ENCODE data around the gene TRAPPC6A. TPM values are rescaled to one million over a fixed set of nuclear protein-coding genes. Genes with fewer than 3 reads are reported as not detected.
A peak's percentile ranks its signal among the peaks of the same experiment; 100 is the strongest.

The TRAPPC6A gene
- total and polyA plus RNA-seq, 2 donors (not counting 1 experiment from before 2014, with no cell fraction given): 9.3 to 15.9 TPM

DNA sequence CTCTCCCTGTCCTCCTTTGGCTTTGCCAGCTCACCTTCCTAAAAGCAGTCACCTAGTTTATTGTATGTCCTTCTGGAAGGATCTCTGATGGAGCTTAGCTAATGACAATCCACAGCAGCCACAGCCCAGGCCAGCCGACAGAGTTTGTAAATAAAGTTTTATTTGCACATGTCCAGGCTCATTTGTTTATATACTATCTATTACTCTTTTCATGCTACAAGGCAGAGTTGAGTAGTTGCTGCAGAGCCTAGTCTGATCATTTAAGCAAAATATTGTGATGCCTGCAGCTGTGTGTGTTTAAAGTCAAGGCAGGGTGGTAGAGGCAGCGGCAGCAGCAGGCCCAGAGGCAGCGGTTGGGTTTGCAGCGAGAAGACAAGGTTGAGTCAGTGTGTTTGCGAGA is 49.9 kb downstream of the TRAPPC6A start:
- Histone ChIP-seq H3K27me3 (ENCODE audit: control insufficient read depth, insufficient read depth, low read length) (no peaks in the 10 kb centered on the region), H3K9ac (ENCODE audit: insufficient read depth, low read length) (no peak overlapping the region), H4K20me1 (ENCODE audit: control insufficient read depth, extremely low read depth, insufficient read depth, low read length) (no peaks in the 10 kb centered on the region), H2AFZ (ENCODE audit: low read length) (no peak overlapping the region), H3K4me2 (ENCODE audit: extremely low read depth, insufficient read depth, low read length) (no peak overlapping the region), H3K4me3 (replicated peaks in 1 of 4; ENCODE audit: control extremely low read depth in 1 of 4, insufficient read depth in 1 of 4, low read depth in 3 of 4, low read length in 4 of 4) (no peak overlapping the region), H3K4me1 (ENCODE audit: control insufficient read depth, extremely low read depth, insufficient read depth, low read length) (no peaks in the 10 kb centered on the region), H3K36me3 (ENCODE audit: control insufficient read depth, insufficient read depth, low read length) (peaks cover 4% of the 10 kb centered on the region), H3K9me3 (ENCODE audit: control insufficient read depth, insufficient read depth, low read depth, low read length) (no peaks in the 10 kb centered on the region), H3K79me2 (ENCODE audit: control insufficient read depth, insufficient read depth, low read length) (peaks cover 40% of the 10 kb centered on the region), H3K27ac (ENCODE audit: insufficient read depth, low read length) (no peak overlapping the region)
- TF ChIP-seq, protein P1, sequence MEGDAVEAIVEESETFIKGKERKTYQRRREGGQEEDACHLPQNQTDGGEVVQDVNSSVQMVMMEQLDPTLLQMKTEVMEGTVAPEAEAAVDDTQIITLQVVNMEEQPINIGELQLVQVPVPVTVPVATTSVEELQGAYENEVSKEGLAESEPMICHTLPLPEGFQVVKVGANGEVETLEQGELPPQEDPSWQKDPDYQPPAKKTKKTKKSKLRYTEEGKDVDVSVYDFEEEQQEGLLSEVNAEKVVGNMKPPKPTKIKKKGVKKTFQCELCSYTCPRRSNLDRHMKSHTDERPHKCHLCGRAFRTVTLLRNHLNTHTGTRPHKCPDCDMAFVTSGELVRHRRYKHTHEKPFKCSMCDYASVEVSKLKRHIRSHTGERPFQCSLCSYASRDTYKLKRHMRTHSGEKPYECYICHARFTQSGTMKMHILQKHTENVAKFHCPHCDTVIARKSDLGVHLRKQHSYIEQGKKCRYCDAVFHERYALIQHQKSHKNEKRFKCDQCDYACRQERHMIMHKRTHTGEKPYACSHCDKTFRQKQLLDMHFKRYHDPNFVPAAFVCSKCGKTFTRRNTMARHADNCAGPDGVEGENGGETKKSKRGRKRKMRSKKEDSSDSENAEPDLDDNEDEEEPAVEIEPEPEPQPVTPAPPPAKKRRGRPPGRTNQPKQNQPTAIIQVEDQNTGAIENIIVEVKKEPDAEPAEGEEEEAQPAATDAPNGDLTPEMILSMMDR (conservative IDR thresholded peaks at IDR 0.05 in 1 of 2, IDR thresholded peaks at IDR 0.05 in 1 of 2; ENCODE audit: low read depth in 1 of 2, low read length in 2 of 2): no peak
- TF ChIP-seq EZH2 (IDR thresholded peaks at IDR 0.05; ENCODE audit: low read length, missing control alignments): no peak
- no peak for DNase-seq (ENCODE audit: low read depth in 2 of 2)

DNA sequence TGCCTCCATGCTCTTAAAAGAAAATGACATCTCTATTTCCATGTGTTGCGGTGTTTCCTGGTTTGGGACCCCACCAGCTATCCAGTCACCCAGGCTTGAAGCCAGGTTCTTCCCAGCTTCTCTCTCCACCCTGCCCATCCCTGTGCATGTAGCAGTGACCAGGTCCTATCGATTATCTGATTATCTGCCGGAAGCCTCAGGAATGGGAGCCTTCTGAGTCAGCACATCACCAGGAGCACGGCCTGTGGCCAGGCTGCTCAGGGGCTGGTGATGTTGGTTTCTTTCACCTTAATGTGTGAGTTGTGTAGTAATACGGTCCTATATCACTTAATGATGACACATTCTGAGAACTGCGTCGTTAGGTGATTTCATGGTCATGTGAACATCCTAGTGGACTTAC is 51.4 kb downstream of the TRAPPC6A start:
- H3K79me2 ChIP-seq (ENCODE audit: control insufficient read depth, insufficient read depth, low read length): peaks cover 50% of the 10 kb centered on the region
- no peaks in the 10 kb centered on the region for H4K20me1 ChIP-seq (ENCODE audit: control insufficient read depth, extremely low read depth, insufficient read depth, low read length)
- TF ChIP-seq EZH2 (IDR thresholded peaks at IDR 0.05; ENCODE audit: low read length, missing control alignments): no peak
- TF ChIP-seq, protein P1 (conservative IDR thresholded peaks at IDR 0.05 in 1 of 2, IDR thresholded peaks at IDR 0.05 in 1 of 2; ENCODE audit: low read depth in 1 of 2, low read length in 2 of 2): no peak

DNA sequence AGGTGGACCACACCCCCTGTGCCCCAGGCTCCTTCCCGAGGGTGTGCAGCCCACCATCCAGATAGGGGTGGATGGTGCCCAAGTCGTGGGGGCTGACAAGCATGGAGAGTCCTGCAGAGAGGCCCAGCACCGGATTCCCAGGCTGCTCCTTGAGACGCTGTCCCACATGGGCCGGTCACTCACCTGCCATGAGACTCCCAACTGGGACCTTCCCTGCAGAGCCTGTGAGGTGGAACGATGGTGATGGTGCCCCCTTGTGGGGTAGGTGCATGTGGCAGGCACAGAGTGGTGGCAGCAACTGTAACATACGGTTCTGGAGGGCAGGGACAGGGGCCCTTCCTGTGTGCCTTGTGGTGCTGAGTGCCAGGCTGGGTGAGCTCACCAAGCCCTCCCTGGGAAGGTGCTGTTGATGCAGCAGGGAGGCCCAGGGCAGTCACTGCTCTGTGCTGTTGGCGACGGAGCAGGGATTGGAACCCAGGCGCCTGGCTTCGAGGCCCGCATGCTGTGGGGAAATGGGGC is 52.0 kb downstream of the TRAPPC6A start:
- peaks cover 2% of the 10 kb centered on the region for H4K20me1 ChIP-seq (ENCODE audit: control insufficient read depth, extremely low read depth, insufficient read depth, low read length)
- no peaks in the 10 kb centered on the region for H3K4me1 ChIP-seq (ENCODE audit: control insufficient read depth, extremely low read depth, insufficient read depth, low read length)
- H3K27me3 ChIP-seq (ENCODE audit: control insufficient read depth, insufficient read depth, low read length): no peaks in the 10 kb centered on the region
- peak; percentile 30 to 39 for DNase-seq (ENCODE audit: low read depth in 2 of 2)
- TF ChIP-seq EZH2 (IDR thresholded peaks at IDR 0.05; ENCODE audit: low read length, missing control alignments): no peak
- TF ChIP-seq, protein P1 (conservative IDR thresholded peaks at IDR 0.05 in 1 of 2, IDR thresholded peaks at IDR 0.05 in 1 of 2; ENCODE audit: low read depth in 1 of 2, low read length in 2 of 2): peak; percentile 59 to 87
- H3K27ac ChIP-seq (ENCODE audit: insufficient read depth, low read length): no peak overlapping the region
- peaks cover 54% of the 10 kb centered on the region for H3K79me2 ChIP-seq (ENCODE audit: control insufficient read depth, insufficient read depth, low read length)
- H3K9me3 ChIP-seq (ENCODE audit: control insufficient read depth, insufficient read depth, low read depth, low read length): no peaks in the 10 kb centered on the region
- no peak overlapping the region for H3K9ac ChIP-seq (ENCODE audit: insufficient read depth, low read length)
- H3K4me3 ChIP-seq (replicated peaks in 1 of 4; ENCODE audit: control extremely low read depth in 1 of 4, insufficient read depth in 1 of 4, low read depth in 3 of 4, low read length in 4 of 4): no peak overlapping the region
- H3K36me3 ChIP-seq (ENCODE audit: control insufficient read depth, insufficient read depth, low read length): peaks cover 4% of the 10 kb centered on the region
- H2AFZ ChIP-seq (ENCODE audit: low read length): no peak overlapping the region
- H3K4me2 ChIP-seq (ENCODE audit: extremely low read depth, insufficient read depth, low read length): no peak overlapping the region

More for the DNA sequence above, 51.4 kb downstream of the TRAPPC6A start:
- Histone ChIP-seq H3K27ac (ENCODE audit: insufficient read depth, low read length) (no peak overlapping the region), H3K4me1 (ENCODE audit: control insufficient read depth, extremely low read depth, insufficient read depth, low read length) (no peaks in the 10 kb centered on the region), H3K9me3 (ENCODE audit: control insufficient read depth, insufficient read depth, low read depth, low read length) (no peaks in the 10 kb centered on the region), H3K27me3 (ENCODE audit: control insufficient read depth, insufficient read depth, low read length) (no peaks in the 10 kb centered on the region), H3K4me3 (replicated peaks in 1 of 4; ENCODE audit: control extremely low read depth in 1 of 4, insufficient read depth in 1 of 4, low read depth in 3 of 4, low read length in 4 of 4) (no peak overlapping the region), H2AFZ (ENCODE audit: low read length) (no peak overlapping the region), H3K9ac (ENCODE audit: insufficient read depth, low read length) (no peak overlapping the region), H3K4me2 (ENCODE audit: extremely low read depth, insufficient read depth, low read length) (no peak overlapping the region), H3K36me3 (ENCODE audit: control insufficient read depth, insufficient read depth, low read length) (peaks cover 4% of the 10 kb centered on the region)
- no peak for DNase-seq (ENCODE audit: low read depth in 2 of 2)

Measured in fibroblast of lung (primary cell).